ENCODE results near the gene RASGRP1. TPM values are rescaled to one million over a fixed set of nuclear protein-coding genes. Genes with fewer than 3 reads are reported as not detected.

The RASGRP1 gene
- total RNA-seq, 1 experiment from 2014 or later: 0.51 TPM

DNA sequence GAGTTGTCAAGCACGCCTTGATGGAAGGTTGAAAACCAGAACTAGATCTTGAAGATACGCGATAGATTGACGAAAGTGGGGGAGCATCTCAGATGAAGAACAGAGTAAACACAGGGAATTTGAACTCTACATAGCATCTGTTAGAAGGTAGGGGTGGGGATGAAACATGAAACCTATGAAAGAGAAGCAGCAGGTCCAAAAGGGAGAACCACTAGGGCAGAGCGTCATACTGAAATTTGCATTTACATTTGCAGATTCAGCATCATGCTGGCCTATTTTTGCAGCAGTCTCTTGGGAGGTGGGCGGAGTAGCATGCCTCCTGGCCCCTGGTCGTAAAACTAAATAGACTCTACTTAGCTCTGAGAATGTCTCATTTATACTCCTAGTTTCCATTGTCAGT is 46.1 kb upstream of the RASGRP1 start:
- DNase-seq (ENCODE audit: low read depth, low spot score) (no peak), ATAC-seq (no peak)
- intact Hi-C loops (cut with micrococcal nuclease; ENCODE audit: unreplicated experiment) (no loop called here), in situ Hi-C loops (cut with HindIII; ENCODE audit: low pct_unique_long_range_greater_than_20kb, low sequenced_read_pairs) (no loop called here)
- H3K27ac ChIP-seq (ENCODE audit: low read length): no peak overlapping the region
- H3K36me3 ChIP-seq (ENCODE audit: control insufficient read depth, insufficient read depth, low read length): no peaks in the 10 kb centered on the region
- H3K9me3 ChIP-seq (ENCODE audit: control insufficient read depth, insufficient read depth, low read depth, low read length): no peaks in the 10 kb centered on the region
- no peak for TF ChIP-seq POLR2AphosphoS5 (IDR thresholded peaks at IDR 0.05; ENCODE audit: low read depth, low read length)
- TF ChIP-seq, protein P1, sequence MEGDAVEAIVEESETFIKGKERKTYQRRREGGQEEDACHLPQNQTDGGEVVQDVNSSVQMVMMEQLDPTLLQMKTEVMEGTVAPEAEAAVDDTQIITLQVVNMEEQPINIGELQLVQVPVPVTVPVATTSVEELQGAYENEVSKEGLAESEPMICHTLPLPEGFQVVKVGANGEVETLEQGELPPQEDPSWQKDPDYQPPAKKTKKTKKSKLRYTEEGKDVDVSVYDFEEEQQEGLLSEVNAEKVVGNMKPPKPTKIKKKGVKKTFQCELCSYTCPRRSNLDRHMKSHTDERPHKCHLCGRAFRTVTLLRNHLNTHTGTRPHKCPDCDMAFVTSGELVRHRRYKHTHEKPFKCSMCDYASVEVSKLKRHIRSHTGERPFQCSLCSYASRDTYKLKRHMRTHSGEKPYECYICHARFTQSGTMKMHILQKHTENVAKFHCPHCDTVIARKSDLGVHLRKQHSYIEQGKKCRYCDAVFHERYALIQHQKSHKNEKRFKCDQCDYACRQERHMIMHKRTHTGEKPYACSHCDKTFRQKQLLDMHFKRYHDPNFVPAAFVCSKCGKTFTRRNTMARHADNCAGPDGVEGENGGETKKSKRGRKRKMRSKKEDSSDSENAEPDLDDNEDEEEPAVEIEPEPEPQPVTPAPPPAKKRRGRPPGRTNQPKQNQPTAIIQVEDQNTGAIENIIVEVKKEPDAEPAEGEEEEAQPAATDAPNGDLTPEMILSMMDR (IDR thresholded peaks at IDR 0.05): no peak
- TF ChIP-seq, protein P2, sequence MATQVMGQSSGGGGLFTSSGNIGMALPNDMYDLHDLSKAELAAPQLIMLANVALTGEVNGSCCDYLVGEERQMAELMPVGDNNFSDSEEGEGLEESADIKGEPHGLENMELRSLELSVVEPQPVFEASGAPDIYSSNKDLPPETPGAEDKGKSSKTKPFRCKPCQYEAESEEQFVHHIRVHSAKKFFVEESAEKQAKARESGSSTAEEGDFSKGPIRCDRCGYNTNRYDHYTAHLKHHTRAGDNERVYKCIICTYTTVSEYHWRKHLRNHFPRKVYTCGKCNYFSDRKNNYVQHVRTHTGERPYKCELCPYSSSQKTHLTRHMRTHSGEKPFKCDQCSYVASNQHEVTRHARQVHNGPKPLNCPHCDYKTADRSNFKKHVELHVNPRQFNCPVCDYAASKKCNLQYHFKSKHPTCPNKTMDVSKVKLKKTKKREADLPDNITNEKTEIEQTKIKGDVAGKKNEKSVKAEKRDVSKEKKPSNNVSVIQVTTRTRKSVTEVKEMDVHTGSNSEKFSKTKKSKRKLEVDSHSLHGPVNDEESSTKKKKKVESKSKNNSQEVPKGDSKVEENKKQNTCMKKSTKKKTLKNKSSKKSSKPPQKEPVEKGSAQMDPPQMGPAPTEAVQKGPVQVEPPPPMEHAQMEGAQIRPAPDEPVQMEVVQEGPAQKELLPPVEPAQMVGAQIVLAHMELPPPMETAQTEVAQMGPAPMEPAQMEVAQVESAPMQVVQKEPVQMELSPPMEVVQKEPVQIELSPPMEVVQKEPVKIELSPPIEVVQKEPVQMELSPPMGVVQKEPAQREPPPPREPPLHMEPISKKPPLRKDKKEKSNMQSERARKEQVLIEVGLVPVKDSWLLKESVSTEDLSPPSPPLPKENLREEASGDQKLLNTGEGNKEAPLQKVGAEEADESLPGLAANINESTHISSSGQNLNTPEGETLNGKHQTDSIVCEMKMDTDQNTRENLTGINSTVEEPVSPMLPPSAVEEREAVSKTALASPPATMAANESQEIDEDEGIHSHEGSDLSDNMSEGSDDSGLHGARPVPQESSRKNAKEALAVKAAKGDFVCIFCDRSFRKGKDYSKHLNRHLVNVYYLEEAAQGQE (IDR thresholded peaks at IDR 0.05; ENCODE audit: insufficient read depth in 1 of 2, low read depth in 2 of 2, low read length in 1 of 2): no peak
- TF ChIP-seq SIN3A (IDR thresholded peaks at IDR 0.05; ENCODE audit: borderline replicate concordance, insufficient read depth, low read depth, low read length): no peak
- no peak for TF ChIP-seq TCF7L2 (IDR thresholded peaks at IDR 0.05; ENCODE audit: low read depth, low read length)
- no TSS peak for BruUV-seq (replicated peaks)
- 0 out of 2 replicates have a peak, but pooled peaks cover 2% of the 10 kb centered on the region for H3K4me1 ChIP-seq (ENCODE audit: control insufficient read depth, insufficient read depth, low read length)
- no peak overlapping the region for H3K4me3 ChIP-seq (ENCODE audit: low read depth in 2 of 2, low read length in 2 of 2)
- POLR2A ChIA-PET: no interaction called here
- CTCF ChIA-PET: no interaction called here
- H3K27me3 ChIP-seq (ENCODE audit: control insufficient read depth, insufficient read depth, low read length): peaks cover 4% of the 10 kb centered on the region; the same call in 1 of the 2 replicates

DNA sequence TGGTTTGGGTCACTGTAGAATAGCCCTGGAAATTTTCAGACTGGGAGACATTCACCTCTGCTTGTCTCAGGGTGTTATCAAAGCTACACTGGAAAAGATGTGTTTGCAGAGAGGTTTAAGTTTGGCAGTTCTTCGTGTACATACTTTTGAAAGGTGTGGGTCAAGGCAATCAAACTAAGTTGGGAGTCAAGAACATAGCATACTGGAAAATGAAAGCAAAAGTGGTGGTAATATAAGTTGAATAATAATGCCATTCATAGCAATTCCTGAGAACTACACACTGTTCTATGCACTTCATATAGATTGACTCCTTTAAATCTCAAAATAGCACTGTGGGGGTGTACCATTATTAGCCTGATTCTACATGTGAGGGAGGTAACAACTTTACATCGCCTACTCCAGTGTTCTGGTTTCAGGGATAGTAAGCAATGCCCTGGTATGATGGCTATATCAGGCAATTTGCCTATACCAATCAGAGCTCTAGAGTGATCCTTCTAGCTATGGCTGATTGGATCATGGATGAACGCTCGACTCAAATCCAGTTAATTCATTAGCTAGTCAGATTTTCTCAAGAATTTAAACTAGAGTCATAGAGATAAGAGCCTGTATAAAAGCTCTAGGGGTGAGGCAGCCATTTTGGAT is 44.6 kb upstream of the RASGRP1 start:
- DNase-seq (ENCODE audit: low read depth, low spot score): no peak
- no peak overlapping the region for H3K4me3 ChIP-seq (ENCODE audit: low read depth in 2 of 2, low read length in 2 of 2)
- ChIA-PET CTCF (no interaction called here), POLR2A (no interaction called here)
- in situ Hi-C loops (cut with HindIII; ENCODE audit: low pct_unique_long_range_greater_than_20kb, low sequenced_read_pairs) (no loop called here), intact Hi-C loops (cut with micrococcal nuclease; ENCODE audit: unreplicated experiment) (no loop called here)
- H3K9me3 ChIP-seq (ENCODE audit: control insufficient read depth, insufficient read depth, low read depth, low read length): no peaks in the 10 kb centered on the region
- H3K27ac ChIP-seq (ENCODE audit: low read length): no peak overlapping the region
- TF ChIP-seq, protein P1 (IDR thresholded peaks at IDR 0.05): no peak
- TF ChIP-seq POLR2AphosphoS5 (IDR thresholded peaks at IDR 0.05; ENCODE audit: low read depth, low read length): no peak
- no TSS peak for BruUV-seq (replicated peaks)
- H3K4me1 ChIP-seq (ENCODE audit: control insufficient read depth, insufficient read depth, low read length): 0 out of 2 replicates have a peak, but pooled peaks cover 2% of the 10 kb centered on the region
- peaks cover 3% of the 10 kb centered on the region; the same call in 1 of the 2 replicates for H3K27me3 ChIP-seq (ENCODE audit: control insufficient read depth, insufficient read depth, low read length)
- no peaks in the 10 kb centered on the region for H3K36me3 ChIP-seq (ENCODE audit: control insufficient read depth, insufficient read depth, low read length)
- ATAC-seq: no peak
